Measurements from ENCODE around the gene ELAVL1. TPM values are rescaled to one million over a fixed set of nuclear protein-coding genes. Genes with fewer than 3 reads are reported as not detected.

Gene ELAVL1
- total RNA-seq, 1 experiment from 2014 or later: 87.2 TPM

- ATAC-seq (no peak), DNase-seq (no peak)
- intact Hi-C loops (cut with micrococcal nuclease): no loop called here
- H3K27ac ChIP-seq (ENCODE audit: low read length): no peak overlapping the region
- H3K36me3 ChIP-seq (ENCODE audit: low read depth, low read length): peaks cover 47% of the 10 kb centered on the region
- no peak overlapping the region for H3K9ac ChIP-seq (ENCODE audit: low read length)
- ChIA-PET POLR2A (ENCODE audit: unreplicated experiment) (no interaction called here), CTCF (no interaction called here)
- H3K79me2 ChIP-seq (ENCODE audit: low read length): no peaks in the 10 kb centered on the region
- H3K9me2 ChIP-seq (replicated peaks; ENCODE audit: low read length): no peaks in the 10 kb centered on the region
- H3F3A ChIP-seq (ENCODE audit: low read length, unreplicated experiment): no peaks in the 10 kb centered on the region
- H3K9me3 ChIP-seq (ENCODE audit: low read length): no peaks in the 10 kb centered on the region
- TF ChIP-seq EZH2 (IDR thresholded peaks at IDR 0.05; ENCODE audit: low read length, unreplicated experiment) (no peak), EZH2phosphoT487 (IDR thresholded peaks at IDR 0.05; ENCODE audit: borderline replicate concordance, low read length) (no peak), CTCF (conservative IDR thresholded peaks at IDR 0.05; ENCODE audit: low read depth, low read length) (no peak)
- H4K20me1 ChIP-seq (ENCODE audit: low read length): 0 out of 2 replicates have a peak, but pooled peaks cover 3% of the 10 kb centered on the region
- no TSS peak for BruUV-seq (replicated peaks)
- no peaks in the 10 kb centered on the region for H3K27me3 ChIP-seq (ENCODE audit: low read length)
- H3K4me2 ChIP-seq (ENCODE audit: low read length): no peak overlapping the region
- peaks cover 8% of the 10 kb centered on the region; the same call in 1 of the 2 replicates for H3K4me1 ChIP-seq (ENCODE audit: insufficient read depth, low read length)
- H2AFZ ChIP-seq (ENCODE audit: low read length): no peak overlapping the region
- no peak overlapping the region for H3K4me3 ChIP-seq (ENCODE audit: low read length)
These were observed 35.9 kb downstream of the ELAVL1 start for GRCh38 chr19:7969555-7969939.

- intact Hi-C loops (cut with micrococcal nuclease): no loop called here
These were observed 36.5 kb downstream of the ELAVL1 start for GRCh38 chr19:7968796-7969554.

More at GRCh38 chr19:7968796-7969554, 36.5 kb downstream of the ELAVL1 start:
- Histone ChIP-seq H3K4me2 (ENCODE audit: low read length) (no peak overlapping the region), H3K27ac (ENCODE audit: low read length) (no peak overlapping the region), H3K36me3 (ENCODE audit: low read depth, low read length) (peaks cover 46% of the 10 kb centered on the region), H3K9me3 (ENCODE audit: low read length) (no peaks in the 10 kb centered on the region), H3K9me2 (replicated peaks; ENCODE audit: low read length) (no peaks in the 10 kb centered on the region), H3K79me2 (ENCODE audit: low read length) (no peaks in the 10 kb centered on the region), H3F3A (ENCODE audit: low read length, unreplicated experiment) (no peaks in the 10 kb centered on the region), H2AFZ (ENCODE audit: low read length) (no peak overlapping the region), H3K27me3 (ENCODE audit: low read length) (no peaks in the 10 kb centered on the region), H4K20me1 (ENCODE audit: low read length) (0 out of 2 replicates have a peak, but pooled peaks cover 3% of the 10 kb centered on the region), H3K9ac (ENCODE audit: low read length) (no peak overlapping the region), H3K4me3 (ENCODE audit: low read length) (no peak overlapping the region), H3K4me1 (ENCODE audit: insufficient read depth, low read length) (peaks cover 8% of the 10 kb centered on the region; the same call in 1 of the 2 replicates)
- TF ChIP-seq EZH2phosphoT487 (IDR thresholded peaks at IDR 0.05; ENCODE audit: borderline replicate concordance, low read length) (no peak), CTCF (conservative IDR thresholded peaks at IDR 0.05; ENCODE audit: low read depth, low read length) (no peak), EZH2 (IDR thresholded peaks at IDR 0.05; ENCODE audit: low read length, unreplicated experiment) (no peak)
- ChIA-PET CTCF (interaction anchor here (0.6 kb wide), 1 partner anchor 92 kb away, joined by 5 read pairs; no protein-coding TSS in a partner anchor), POLR2A (ENCODE audit: unreplicated experiment) (no interaction called here)
- no peak for ATAC-seq
- no peak for DNase-seq
- BruUV-seq (replicated peaks): no TSS peak
